ENCODE data around the gene TTC5.

TTC5 gene

DNA sequence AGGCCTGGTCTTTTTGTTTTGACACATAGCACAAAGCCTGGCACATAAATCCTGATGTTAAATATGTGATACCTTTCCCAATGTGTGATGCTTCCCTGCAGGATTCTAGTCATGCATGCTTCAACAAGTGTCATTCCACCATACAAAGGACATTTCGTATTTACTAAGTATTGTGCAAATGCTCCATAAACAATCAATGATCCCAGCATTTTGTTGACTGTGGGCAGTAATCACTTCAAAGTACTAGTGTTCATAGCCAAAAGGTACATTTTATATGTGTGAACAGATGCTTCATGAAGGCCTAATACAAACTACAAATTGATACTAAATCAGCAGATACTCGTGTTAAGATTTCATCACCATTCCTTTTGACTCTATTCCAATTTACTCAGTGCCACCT, 23.0 kb upstream of the TTC5 start:
- no peak for TF ChIP-seq EZH2phosphoT487 (IDR thresholded peaks at IDR 0.05; ENCODE audit: low read length)
- TF ChIP-seq CTCF (IDR thresholded peaks at IDR 0.05; ENCODE audit: low read length), result no peak
- TF ChIP-seq EZH2 (optimal IDR thresholded peaks at IDR 0.05; ENCODE audit: low read depth, low read length), result no peak
- no peaks in the 10 kb centered on the region for H3K9me3 ChIP-seq (replicated peaks; ENCODE audit: insufficient read depth, low read length)
- no peaks in the 10 kb centered on the region for H4K20me1 ChIP-seq (ENCODE audit: insufficient read depth, low read length)
- peaks cover 8% of the 10 kb centered on the region; the same call in 1 of the 2 replicates for H3K4me1 ChIP-seq (ENCODE audit: low read length)
- H3K36me3 ChIP-seq (replicated peaks; ENCODE audit: insufficient read depth, low read length), result no peaks in the 10 kb centered on the region; the same call in 1 of the 2 replicates
- H3K4me2 ChIP-seq (ENCODE audit: low read depth, low read length), result no peak overlapping the region
- no peak overlapping the region for H3K27ac ChIP-seq (ENCODE audit: low read length)
- peaks cover 51% of the 10 kb centered on the region for H3K79me2 ChIP-seq (ENCODE audit: low read length)
- DNase-seq, result no peak
- no peak overlapping the region for H3K9ac ChIP-seq (ENCODE audit: low read length)
- no peaks in the 10 kb centered on the region for H3K27me3 ChIP-seq (replicated peaks; ENCODE audit: insufficient read depth, low read length)
- H3K4me3 ChIP-seq (ENCODE audit: low read length), result no peak overlapping the region
- H3K9me2 ChIP-seq (replicated peaks; ENCODE audit: insufficient read depth, low read length), result no peaks in the 10 kb centered on the region
- H3F3A ChIP-seq (ENCODE audit: insufficient read depth, low read length), result peaks cover 12% of the 10 kb centered on the region; the same call in 1 of the 2 replicates
- no peak overlapping the region for H2AFZ ChIP-seq (ENCODE audit: low read length)

DNA sequence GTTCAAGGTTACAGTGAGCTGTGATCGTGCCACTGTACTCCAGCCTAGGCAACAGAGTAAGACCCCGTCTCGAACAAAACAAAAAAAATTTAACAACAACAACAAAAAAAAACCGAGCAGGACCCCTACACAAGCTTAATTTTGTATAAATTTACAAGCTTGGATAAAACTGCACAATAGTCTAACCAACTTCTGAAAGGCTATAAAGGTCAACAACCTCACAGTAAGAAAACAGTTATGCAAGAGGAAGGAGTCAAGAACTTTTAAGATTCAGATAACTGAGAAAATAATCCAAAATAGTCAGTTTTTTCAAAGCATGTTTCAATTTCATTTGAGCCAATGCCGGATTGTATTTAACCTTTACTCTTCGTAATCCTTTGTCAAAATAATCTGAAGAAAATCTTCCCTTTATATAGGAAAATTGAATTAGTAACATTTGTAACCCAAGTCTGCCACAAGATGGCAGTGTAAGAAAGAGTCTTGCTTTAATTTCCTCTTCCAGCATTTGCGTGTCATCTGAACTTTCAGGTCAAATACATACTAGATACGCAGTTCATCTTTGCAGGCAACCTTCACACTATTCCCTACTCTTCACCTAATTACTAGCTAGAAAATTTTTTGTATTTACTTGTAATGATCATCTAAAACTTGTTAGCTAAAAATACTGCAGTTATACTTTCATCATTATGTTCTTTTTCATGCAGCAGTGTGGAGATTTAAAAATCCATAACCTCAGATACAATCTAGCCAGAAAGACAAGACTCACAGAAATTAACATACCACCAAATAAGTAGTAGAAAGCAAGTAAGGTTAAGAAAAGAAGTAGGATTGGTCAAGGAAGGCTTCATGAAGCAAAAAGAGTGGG, 21.5 kb upstream of the TTC5 start:
- Histone ChIP-seq H3K9ac (ENCODE audit: low read length) (no peak overlapping the region), H3K4me2 (ENCODE audit: low read depth, low read length) (peak overlapping the region; percentile 29; the same call in 1 of the 2 replicates), H4K20me1 (ENCODE audit: insufficient read depth, low read length) (no peaks in the 10 kb centered on the region), H3K79me2 (ENCODE audit: low read length) (peaks cover 42% of the 10 kb centered on the region), H2AFZ (ENCODE audit: low read length) (no peak overlapping the region), H3K4me3 (ENCODE audit: low read length) (no peak overlapping the region), H3K9me2 (replicated peaks; ENCODE audit: insufficient read depth, low read length) (no peaks in the 10 kb centered on the region), H3K27me3 (replicated peaks; ENCODE audit: insufficient read depth, low read length) (no peaks in the 10 kb centered on the region), H3K36me3 (replicated peaks; ENCODE audit: insufficient read depth, low read length) (no peaks in the 10 kb centered on the region; the same call in 1 of the 2 replicates), H3F3A (ENCODE audit: insufficient read depth, low read length) (0 out of 2 replicates have a peak, but pooled peaks cover 6% of the 10 kb centered on the region), H3K9me3 (replicated peaks; ENCODE audit: insufficient read depth, low read length) (no peaks in the 10 kb centered on the region), H3K4me1 (ENCODE audit: low read length) (peaks cover 8% of the 10 kb centered on the region; the same call in 1 of the 2 replicates), H3K27ac (ENCODE audit: low read length) (no peak overlapping the region)
- DNase-seq, result peak; percentile 33
- TF ChIP-seq EZH2phosphoT487 (IDR thresholded peaks at IDR 0.05; ENCODE audit: low read length) (no peak), CTCF (IDR thresholded peaks at IDR 0.05; ENCODE audit: low read length) (peak; percentile 48)

DNA sequence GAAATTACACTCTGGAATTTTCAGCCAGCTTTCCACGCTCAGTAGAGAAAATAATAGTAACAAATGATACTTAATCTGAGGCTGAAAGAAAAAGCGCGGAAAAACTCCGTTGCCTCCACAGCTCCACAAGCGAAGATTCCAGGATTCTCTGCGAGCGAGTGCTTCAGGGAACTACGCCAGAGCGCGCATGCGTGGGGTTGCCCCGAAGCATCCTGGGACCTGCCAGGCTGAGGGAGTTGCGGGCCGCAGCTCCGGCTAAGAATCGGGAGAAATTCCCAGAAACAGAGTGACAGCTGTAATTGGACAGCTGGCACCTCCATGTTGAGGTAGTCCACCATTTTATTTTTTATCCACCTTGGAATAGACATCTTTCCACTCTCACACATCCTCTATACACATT, 12.0 kb upstream of the TTC5 start:
- no peaks in the 10 kb centered on the region for H3F3A ChIP-seq (ENCODE audit: insufficient read depth, low read length)
- no peak overlapping the region for H3K4me3 ChIP-seq (ENCODE audit: low read length)
- no peaks in the 10 kb centered on the region for H3K27me3 ChIP-seq (replicated peaks; ENCODE audit: insufficient read depth, low read length)
- H3K4me1 ChIP-seq (ENCODE audit: low read length), result no peaks in the 10 kb centered on the region
- no peaks in the 10 kb centered on the region for H3K9me2 ChIP-seq (replicated peaks; ENCODE audit: insufficient read depth, low read length)
- DNase-seq, result no peak
- no peaks in the 10 kb centered on the region for H3K79me2 ChIP-seq (ENCODE audit: low read length)
- H3K9me3 ChIP-seq (replicated peaks; ENCODE audit: insufficient read depth, low read length), result no peaks in the 10 kb centered on the region
- H4K20me1 ChIP-seq (ENCODE audit: insufficient read depth, low read length), result no peaks in the 10 kb centered on the region
- H3K27ac ChIP-seq (ENCODE audit: low read length), result no peak overlapping the region
- H3K4me2 ChIP-seq (ENCODE audit: low read depth, low read length), result no peak overlapping the region
- no peak overlapping the region for H2AFZ ChIP-seq (ENCODE audit: low read length)
- H3K36me3 ChIP-seq (replicated peaks; ENCODE audit: insufficient read depth, low read length), result no peaks in the 10 kb centered on the region; the same call in 1 of the 2 replicates
- H3K9ac ChIP-seq (ENCODE audit: low read length), result no peak overlapping the region
- TF ChIP-seq EZH2 (optimal IDR thresholded peaks at IDR 0.05; ENCODE audit: low read depth, low read length), result no peak
- no peak for TF ChIP-seq CTCF (IDR thresholded peaks at IDR 0.05; ENCODE audit: low read length)

Data from MM.1S (cell line).